MM.1S (cell line): Measurements from ENCODE around the gene PERM1.
"Not testable (repeated sequence)": the region's sequence is repeated elsewhere in the genome, so short reads cannot be mapped to it uniquely, and the experiment has no call there.

Experiments
- DNase-seq: peaks from one replicate; pipeline ENCODE4 v3.0.0-alpha.2; 2015
- H2AFZ ChIP-seq: fragments of 300-600 bp; sonication (generic); 2 replicates; pipeline ENCODE4 v1.6.0; 2016; ENCODE audit warnings: antibody characterized with exemption, low read length
- H3F3A ChIP-seq: fragments of 300-600 bp; sonication (generic); 2 replicates; pipeline ENCODE4 v1.6.1; 2016; ENCODE audit warnings: mild to moderate bottlenecking, antibody characterized with exemption, low read length, moderate library complexity, mixed read lengths; ENCODE audit not compliant: insufficient read depth
- H3K27ac ChIP-seq: fragments of 300-600 bp; sonication (generic); 2 replicates; pipeline ENCODE4 v1.5.1; 2016; ENCODE audit warnings: mild to moderate bottlenecking, low read length
- H3K27me3 ChIP-seq: fragments of 300-600 bp; sonication (generic); replicated peaks from 2 replicates; pipeline ENCODE4 v1.6.0; 2016; ENCODE audit warnings: low read length; ENCODE audit not compliant: insufficient read depth
- H3K36me3 ChIP-seq: fragments of 300-600 bp; sonication (generic); replicated peaks from 2 replicates; pipeline ENCODE4 v1.6.1; 2016; ENCODE audit warnings: mild to moderate bottlenecking, low read length, mixed read lengths; ENCODE audit not compliant: insufficient read depth
- H3K4me1 ChIP-seq: fragments of 300-600 bp; sonication (generic); 2 replicates; pipeline ENCODE4 v1.6.1; 2016; ENCODE audit warnings: low read length, mixed read lengths
- H3K4me2 ChIP-seq: fragments of 300-600 bp; sonication (generic); 2 replicates; pipeline ENCODE4 v1.6.0; 2016; ENCODE audit warnings: low read depth, low read length
- H3K4me3 ChIP-seq: fragments of 300-600 bp; sonication (generic); 2 replicates; pipeline ENCODE4 v1.5.1; 2016; ENCODE audit warnings: low read length, mixed read lengths
- H3K79me2 ChIP-seq: fragments of 300-600 bp; sonication (generic); 2 replicates; pipeline ENCODE4 v1.6.1; 2016; ENCODE audit warnings: mixed run types, low read length, mixed read lengths
- H3K9ac ChIP-seq: fragments of 300-600 bp; sonication (generic); 2 replicates; pipeline ENCODE4 v1.6.1; 2016; ENCODE audit warnings: low read length, mixed read lengths
- H3K9me2 ChIP-seq: fragments of 300-600 bp; sonication (generic); replicated peaks from 2 replicates; pipeline ENCODE4 v1.6.1; 2016; ENCODE audit warnings: mild to moderate bottlenecking, low read length, mixed read lengths; ENCODE audit not compliant: insufficient read depth
- H3K9me3 ChIP-seq: fragments of 300-600 bp; sonication (generic); replicated peaks from 2 replicates; pipeline ENCODE4 v1.6.1; 2016; ENCODE audit warnings: mild to moderate bottlenecking, low read length, mixed read lengths; ENCODE audit not compliant: insufficient read depth
- H4K20me1 ChIP-seq: fragments of 300-600 bp; sonication (generic); 2 replicates; pipeline ENCODE4 v1.6.1; 2016; ENCODE audit warnings: mild to moderate bottlenecking, low read length, moderate library complexity, mixed read lengths; ENCODE audit not compliant: insufficient read depth
- EZH2 ChIP-seq: fragments of 300-600 bp; sonication (generic); optimal IDR thresholded peaks from 2 replicates; pipeline ENCODE3; 2017; ENCODE audit warnings: low read depth, mild to moderate bottlenecking, antibody characterized with exemption, low read length, mixed read lengths
- EZH2phosphoT487 ChIP-seq: fragments of 300-600 bp; sonication (generic); IDR thresholded peaks from 2 replicates; pipeline ENCODE4 v1.6.1; 2018; ENCODE audit warnings: antibody characterized with exemption, low read length
- TF ChIP-seq, protein P1 (sequence below): fragments of 300-600 bp; sonication (generic); IDR thresholded peaks from 2 replicates; pipeline ENCODE4 v1.5.1; 2016; ENCODE audit warnings: antibody characterized with exemption, low read length, mixed read lengths

The PERM1 gene

GRCh38 chr1:997713-997992 is 15.8 kb upstream of the PERM1 start:
- Histone ChIP-seq H3K9ac (no peak overlapping the region), H3K4me3 (no peak overlapping the region), H3K27me3 (peaks cover 78% of the 10 kb centered on the region), H2AFZ (no peak overlapping the region), H4K20me1 (no peaks in the 10 kb centered on the region), H3K36me3 (no peaks in the 10 kb centered on the region), H3K9me2 (no peaks in the 10 kb centered on the region), H3K4me1 (no peaks in the 10 kb centered on the region), H3K27ac (no peak overlapping the region), H3K9me3 (no peaks in the 10 kb centered on the region), H3F3A (no peaks in the 10 kb centered on the region), H3K4me2 (no peak overlapping the region), H3K79me2 (no peaks in the 10 kb centered on the region)
- DNase-seq: no peak
- TF ChIP-seq, protein P1, sequence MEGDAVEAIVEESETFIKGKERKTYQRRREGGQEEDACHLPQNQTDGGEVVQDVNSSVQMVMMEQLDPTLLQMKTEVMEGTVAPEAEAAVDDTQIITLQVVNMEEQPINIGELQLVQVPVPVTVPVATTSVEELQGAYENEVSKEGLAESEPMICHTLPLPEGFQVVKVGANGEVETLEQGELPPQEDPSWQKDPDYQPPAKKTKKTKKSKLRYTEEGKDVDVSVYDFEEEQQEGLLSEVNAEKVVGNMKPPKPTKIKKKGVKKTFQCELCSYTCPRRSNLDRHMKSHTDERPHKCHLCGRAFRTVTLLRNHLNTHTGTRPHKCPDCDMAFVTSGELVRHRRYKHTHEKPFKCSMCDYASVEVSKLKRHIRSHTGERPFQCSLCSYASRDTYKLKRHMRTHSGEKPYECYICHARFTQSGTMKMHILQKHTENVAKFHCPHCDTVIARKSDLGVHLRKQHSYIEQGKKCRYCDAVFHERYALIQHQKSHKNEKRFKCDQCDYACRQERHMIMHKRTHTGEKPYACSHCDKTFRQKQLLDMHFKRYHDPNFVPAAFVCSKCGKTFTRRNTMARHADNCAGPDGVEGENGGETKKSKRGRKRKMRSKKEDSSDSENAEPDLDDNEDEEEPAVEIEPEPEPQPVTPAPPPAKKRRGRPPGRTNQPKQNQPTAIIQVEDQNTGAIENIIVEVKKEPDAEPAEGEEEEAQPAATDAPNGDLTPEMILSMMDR: no peak
- no peak for TF ChIP-seq EZH2phosphoT487
- TF ChIP-seq EZH2: no peak

DNA sequence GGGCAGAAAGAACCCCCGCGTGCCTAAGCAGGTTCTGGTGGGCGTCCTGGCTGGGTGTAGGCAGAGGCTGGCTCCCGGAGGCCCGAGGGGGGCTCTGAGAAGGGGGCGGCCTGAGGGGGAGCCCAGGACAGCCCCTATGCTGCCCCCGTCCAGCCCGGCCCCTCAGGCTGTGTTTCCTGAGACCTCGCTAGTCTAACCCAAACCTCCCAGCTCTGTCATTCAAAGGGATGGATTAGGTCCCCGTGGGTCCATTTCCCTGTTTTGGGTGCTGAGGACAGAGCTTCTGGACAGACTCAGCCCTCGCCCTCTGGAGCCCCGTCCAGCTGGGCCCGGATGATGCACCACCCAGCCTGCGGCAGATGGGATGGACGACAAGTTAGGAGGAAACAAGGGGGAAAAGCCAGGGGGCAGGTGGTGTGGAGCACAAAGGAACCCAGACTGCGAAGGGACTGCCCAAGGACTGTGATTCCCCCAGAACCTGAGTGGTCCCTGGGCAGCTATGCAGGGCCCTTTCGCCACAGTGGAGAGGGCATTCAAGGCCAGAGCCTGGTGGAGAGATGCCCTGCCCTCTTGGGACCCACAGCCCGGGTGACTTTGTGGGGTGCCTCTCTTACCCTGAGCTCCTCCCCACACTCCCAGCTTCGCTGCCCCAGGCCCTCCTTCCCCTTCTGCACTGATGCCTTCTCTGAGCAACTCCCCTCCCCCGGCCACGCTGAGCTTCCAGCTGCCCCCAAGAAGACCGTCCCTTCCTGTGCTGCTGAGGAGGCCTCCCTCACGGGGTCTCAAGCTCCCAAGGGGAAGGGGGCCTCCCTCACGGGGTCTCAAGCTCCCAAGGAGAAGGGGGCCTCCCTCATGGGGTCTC is 15.2 kb upstream of the PERM1 start:
- Histone ChIP-seq H3K9ac (no peak overlapping the region), H4K20me1 (no peaks in the 10 kb centered on the region), H3K4me2 (no peak overlapping the region), H3K9me3 (no peaks in the 10 kb centered on the region), H3K36me3 (no peaks in the 10 kb centered on the region), H3K9me2 (no peaks in the 10 kb centered on the region), H3K4me1 (no peaks in the 10 kb centered on the region), H3K27me3 (peaks cover 81% of the 10 kb centered on the region), H3K79me2 (no peaks in the 10 kb centered on the region), H3K27ac (no peak overlapping the region), H3K4me3 (no peak overlapping the region), H3F3A (no peaks in the 10 kb centered on the region), H2AFZ (no peak overlapping the region)
- TF ChIP-seq EZH2phosphoT487 (no peak), EZH2 (no peak)
- TF ChIP-seq, protein P1: no peak
- DNase-seq: no peak

DNA sequence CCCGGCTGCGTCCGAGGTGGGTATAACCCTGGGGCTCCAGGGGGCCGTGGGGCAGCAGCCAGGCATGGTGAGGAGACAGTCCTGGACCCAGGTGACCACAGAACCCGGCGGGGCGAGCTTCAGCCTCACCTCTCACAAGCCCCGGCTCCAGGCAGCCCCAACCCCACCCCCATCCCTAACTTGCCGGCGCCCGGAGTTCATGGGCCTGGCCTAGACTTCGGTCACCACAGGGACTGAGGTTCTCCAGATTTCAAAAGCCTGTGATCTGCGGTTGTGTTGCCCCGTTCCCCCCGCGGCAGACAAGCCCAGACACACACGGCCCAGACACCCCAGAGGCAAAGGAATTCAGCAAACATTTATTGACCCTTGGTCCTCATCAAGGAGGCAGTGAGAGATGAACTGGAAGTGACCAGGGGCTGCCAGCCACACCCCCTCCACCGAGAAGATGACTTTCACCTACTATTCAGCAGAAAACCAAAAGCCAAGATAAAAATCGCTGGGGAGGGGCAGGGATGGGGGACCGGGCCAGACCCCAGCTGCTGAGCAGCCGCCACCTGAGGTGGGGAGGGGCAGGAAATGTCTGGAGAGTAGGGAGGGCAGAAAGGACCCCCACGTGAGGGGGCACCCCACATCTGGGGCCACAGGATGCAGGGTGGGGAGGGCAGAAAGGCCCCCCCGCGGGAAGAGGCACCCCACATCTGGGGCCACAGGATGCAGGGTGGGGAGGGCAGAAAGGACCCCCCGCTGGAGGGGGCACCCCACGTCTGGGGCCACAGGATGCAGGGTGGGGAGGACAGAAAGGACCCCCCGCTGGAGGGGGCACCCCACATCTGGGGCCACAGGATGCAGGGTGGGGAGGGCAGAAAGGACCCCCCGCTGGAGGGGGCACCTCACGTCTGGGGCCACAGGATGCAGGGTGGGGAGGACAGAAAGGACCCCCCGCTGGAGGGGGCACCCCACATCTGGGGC is 14.1 kb upstream of the PERM1 start:
- Histone ChIP-seq H3K79me2 (no peaks in the 10 kb centered on the region), H3K4me1 (no peaks in the 10 kb centered on the region), H3K4me3 (no peak overlapping the region), H2AFZ (no peak overlapping the region), H3K36me3 (no peaks in the 10 kb centered on the region), H3K27ac (no peak overlapping the region), H3K9me2 (no peaks in the 10 kb centered on the region), H3K4me2 (no peak overlapping the region), H3K27me3 (peaks cover 81% of the 10 kb centered on the region), H3F3A (no peaks in the 10 kb centered on the region), H3K9ac (no peak overlapping the region), H3K9me3 (no peaks in the 10 kb centered on the region), H4K20me1 (no peaks in the 10 kb centered on the region)
- TF ChIP-seq, protein P1: no peak
- TF ChIP-seq EZH2 (no peak), EZH2phosphoT487 (no peak)
- no peak for DNase-seq

GRCh38 chr1:994546-994945 is 12.7 kb upstream of the PERM1 start:
- H3K4me1 ChIP-seq, H3K27ac ChIP-seq, H3K36me3 ChIP-seq, H3K9me3 ChIP-seq, H3F3A ChIP-seq, H4K20me1 ChIP-seq, DNase-seq, H3K79me2 ChIP-seq, H3K4me2 ChIP-seq, H3K9me2 ChIP-seq, H2AFZ ChIP-seq, H3K4me3 ChIP-seq, H3K9ac ChIP-seq: not testable (repeated sequence)
- peaks cover 86% of the 10 kb centered on the region for H3K27me3 ChIP-seq
